NK-92 (cell line): ENCODE data around the gene TBC1D12.
"Not testable (repeated sequence)": the region's sequence is repeated elsewhere in the genome, so short reads cannot be mapped to it uniquely, and the experiment has no call there.

ENCODE experiments used
- DNase-seq: peaks from one replicate; lab custom pipeline; 2025; ENCODE audit not compliant: unreplicated experiment; lab: John Stamatoyannopoulos, UW

TBC1D12 gene

GRCh38 chr10:94533027-94533426 is 130.7 kb downstream of the TBC1D12 start:
- no peak for DNase-seq

- not testable (repeated sequence) for DNase-seq
These were observed 139.9 kb downstream of the TBC1D12 start for GRCh38 chr10:94542282-94542681.

GRCh38 chr10:94545391-94546048 is 143.2 kb downstream of the TBC1D12 start, which contains the start of gene HELLS:
TSS of gene HELLS (plus strand) at chr10:94545788. CDS start at chr10:94545922, 134 bp downstream.
- no peak for DNase-seq

- no peak for DNase-seq
These were observed 143.9 kb downstream of the TBC1D12 start for GRCh38 chr10:94546049-94546900.

GRCh38 chr10:94546901-94547185 is 144.5 kb downstream of the TBC1D12 start:
- DNase-seq, result no peak

- no peak for DNase-seq
These were observed 146.9 kb downstream of the TBC1D12 start for GRCh38 chr10:94549221-94549620.

GRCh38 chr10:94567714-94568307 is 165.5 kb downstream of the TBC1D12 start:
- DNase-seq, result not testable (repeated sequence)

GRCh38 chr10:94571081-94571480 is 168.7 kb downstream of the TBC1D12 start:
- no peak for DNase-seq

GRCh38 chr10:94571528-94571927 is 169.2 kb downstream of the TBC1D12 start:
- DNase-seq, result no peak

GRCh38 chr10:94578790-94579189 is 176.4 kb downstream of the TBC1D12 start:
- DNase-seq, result no peak

GRCh38 chr10:94583124-94583523 is 180.8 kb downstream of the TBC1D12 start:
- no peak for DNase-seq
